GM12864 (cell line): ENCODE results near the gene STRN3.

Source experiments
- DNase-seq: peaks from one replicate; pipeline ENCODE4 v3.0.0-alpha.2; 2011; ENCODE audit warnings: low read depth
- H3K4me3 ChIP-seq: 2 replicates; pipeline ENCODE4 v1.5.1; 2011; ENCODE audit warnings: mild to moderate bottlenecking, low read depth, low read length, control low read depth
- CTCF ChIP-seq: IDR thresholded peaks from 2 replicates; pipeline ENCODE4 v1.5.1; 2011; ENCODE audit warnings: low read depth, mild to moderate bottlenecking, moderate library complexity, low read length, control low read depth, inconsistent platforms; ENCODE audit errors: missing control alignments

STRN3 gene

GRCh38 chr14:31024010-31024480 is 2.1 kb downstream of the STRN3 start:
- H3K4me3 ChIP-seq: peak overlapping the region; percentile 11; the same call in 1 of the 2 replicates
- no peak for TF ChIP-seq CTCF

GRCh38 chr14:31022386-31022785 is 3.8 kb downstream of the STRN3 start:
- no peak for DNase-seq
- H3K4me3 ChIP-seq: no peak overlapping the region
- no peak for TF ChIP-seq CTCF

More at GRCh38 chr14:31024010-31024480, 2.1 kb downstream of the STRN3 start:
- no peak for DNase-seq

- no peak overlapping the region for H3K4me3 ChIP-seq
- no peak for TF ChIP-seq CTCF
- no peak for DNase-seq
Measured at GRCh38 chr14:31021576-31021949, 4.6 kb downstream of the STRN3 start.

GRCh38 chr14:31020834-31021575 is 5.2 kb downstream of the STRN3 start:
- no peak for DNase-seq
- TF ChIP-seq CTCF: no peak
- no peak overlapping the region for H3K4me3 ChIP-seq

GRCh38 chr14:31018057-31018645 is 8.0 kb downstream of the STRN3 start:
- no peak for DNase-seq
- no peak for TF ChIP-seq CTCF
- H3K4me3 ChIP-seq: no peak overlapping the region

GRCh38 chr14:31013841-31014240 is 12.3 kb downstream of the STRN3 start:
- DNase-seq: no peak
- no peak for TF ChIP-seq CTCF
- H3K4me3 ChIP-seq: no peak overlapping the region
